Muscle layer of duodenum (tissue), 2 donors: ENCODE results near the gene LRP2.

Experiments used
- H3K27ac ChIP-seq: one replicate; pipeline ENCODE4 v1.7.0; 2013; ENCODE audit warnings: mild to moderate bottlenecking, low read length
- H3K27me3 ChIP-seq: one replicate; pipeline ENCODE4 v1.7.0; 2013; ENCODE audit warnings: low read depth, mild to moderate bottlenecking, control low read depth, low read length
- H3K36me3 ChIP-seq, 2 donors: one replicate each; pipeline ENCODE4 v1.7.0; 2013; ENCODE audit warnings: low read length in 2 of 2, control low read depth in 1 of 2, mild to moderate bottlenecking in 1 of 2; ENCODE audit not compliant: insufficient read depth in 2 of 2, control insufficient read depth in 1 of 2
- H3K4me1 ChIP-seq, 2 donors: one replicate each; pipeline ENCODE4 v1.7.0; 2013; ENCODE audit warnings: low read length in 2 of 2, mild to moderate bottlenecking in 2 of 2, control low read depth in 1 of 2, moderate library complexity in 1 of 2; ENCODE audit not compliant: insufficient read depth in 2 of 2, control insufficient read depth in 1 of 2
- H3K4me3 ChIP-seq, 2 donors: one replicate each; pipeline ENCODE4 v1.7.0; 2013; ENCODE audit warnings: low read length in 2 of 2, low read depth in 1 of 2, mild to moderate bottlenecking in 1 of 2
- H3K9me3 ChIP-seq, 2 donors: one replicate each; pipeline ENCODE4 v1.7.0; 2013; ENCODE audit warnings: low read length in 2 of 2, control low read depth in 1 of 2, mild to moderate bottlenecking in 1 of 2; ENCODE audit not compliant: control insufficient read depth in 1 of 2
- donor health status: healthy.

LRP2 gene

GRCh38 chr2:169260846-169261642 lies 101.3 kb downstream of the LRP2 start:
- Histone ChIP-seq H3K4me1 (no peaks in the 10 kb centered on the region), H3K4me3 (no peak overlapping the region), H3K27me3 (no peaks in the 10 kb centered on the region), H3K36me3 (no peaks in the 10 kb centered on the region), H3K27ac (no peak overlapping the region), H3K9me3 (no peaks in the 10 kb centered on the region)

GRCh38 chr2:169260246-169260645 lies 102.1 kb downstream of the LRP2 start:
- Histone ChIP-seq H3K36me3 (no peaks in the 10 kb centered on the region), H3K4me1 (no peaks in the 10 kb centered on the region), H3K4me3 (no peak overlapping the region), H3K9me3 (no peaks in the 10 kb centered on the region), H3K27me3 (no peaks in the 10 kb centered on the region), H3K27ac (no peak overlapping the region)

DNA sequence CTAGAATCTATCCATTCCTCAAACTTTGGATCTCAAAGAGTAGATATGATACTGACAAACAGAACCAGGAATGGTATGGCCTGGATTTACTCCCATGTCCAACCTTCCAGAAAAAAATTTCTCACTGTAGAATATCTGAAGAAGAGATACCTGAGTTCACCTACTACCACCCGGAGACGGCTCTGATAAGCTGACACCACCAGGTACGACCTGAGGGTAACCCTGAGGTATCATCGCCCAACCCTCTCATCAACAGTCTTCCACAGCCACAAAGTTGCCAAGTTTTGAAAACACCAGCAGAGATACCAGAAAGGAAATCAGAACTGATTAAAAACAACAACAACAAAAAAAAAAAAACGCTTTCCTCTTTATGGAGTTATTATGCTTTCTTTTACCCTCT lies 102.9 kb downstream of the LRP2 start:
- Histone ChIP-seq H3K9me3 (no peaks in the 10 kb centered on the region), H3K27me3 (no peaks in the 10 kb centered on the region), H3K36me3 (no peaks in the 10 kb centered on the region), H3K4me1 (no peaks in the 10 kb centered on the region), H3K4me3 (no peak overlapping the region), H3K27ac (no peak overlapping the region)

DNA sequence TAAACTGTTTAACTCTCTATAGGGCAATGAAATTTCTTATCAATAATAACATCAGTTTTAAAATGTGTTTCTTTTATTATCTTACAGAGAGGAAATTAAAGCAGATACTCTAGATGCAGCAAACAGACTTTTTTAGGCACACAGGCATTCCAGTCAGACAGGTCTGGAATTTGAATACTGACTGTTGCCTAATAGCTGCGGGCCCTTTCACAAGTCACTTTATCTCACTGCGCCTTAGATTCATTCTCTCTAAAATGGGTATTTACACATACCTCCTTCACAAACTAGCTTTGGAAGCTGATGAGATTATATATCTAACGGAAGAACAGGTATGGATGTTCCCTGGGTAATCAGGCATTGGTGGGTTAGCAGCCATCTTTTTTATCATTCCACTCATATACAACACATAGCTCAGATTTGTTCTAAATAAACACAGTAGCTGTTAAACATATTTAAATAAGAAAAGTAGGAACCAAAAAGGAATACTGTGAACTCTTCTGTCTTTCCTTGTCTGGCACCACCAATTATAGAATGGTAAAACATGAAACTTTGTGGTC lies 104.2 kb downstream of the LRP2 start:
- no peak overlapping the region for H3K27ac ChIP-seq
- H3K4me3 ChIP-seq, result no peak overlapping the region
- H3K9me3 ChIP-seq, result no peaks in the 10 kb centered on the region
- no peaks in the 10 kb centered on the region for H3K4me1 ChIP-seq
- H3K27me3 ChIP-seq, result no peaks in the 10 kb centered on the region
- no peaks in the 10 kb centered on the region for H3K36me3 ChIP-seq

DNA sequence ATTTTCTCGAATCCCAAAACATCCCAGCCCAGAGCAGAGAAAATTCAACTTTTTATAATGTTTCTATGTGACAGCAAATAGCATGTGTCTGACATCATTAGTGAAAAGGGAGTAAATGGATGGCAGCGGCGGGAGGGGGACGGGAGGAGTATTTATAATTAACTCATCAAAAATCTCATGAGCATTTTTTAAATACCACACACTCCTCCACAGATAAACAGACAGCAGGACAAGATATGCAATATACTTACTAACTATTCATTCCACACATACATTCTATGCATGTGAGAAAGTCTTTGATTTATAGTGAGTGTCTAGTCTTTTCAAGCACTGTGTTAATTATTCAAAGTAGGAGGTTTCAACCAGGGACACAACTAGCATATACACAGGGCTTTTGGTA lies 107.6 kb downstream of the LRP2 start:
- H3K9me3 ChIP-seq, result no peaks in the 10 kb centered on the region
- no peaks in the 10 kb centered on the region for H3K27me3 ChIP-seq
- H3K4me1 ChIP-seq, result no peaks in the 10 kb centered on the region
- no peak overlapping the region for H3K27ac ChIP-seq
- no peak overlapping the region for H3K4me3 ChIP-seq
- no peaks in the 10 kb centered on the region for H3K36me3 ChIP-seq

DNA sequence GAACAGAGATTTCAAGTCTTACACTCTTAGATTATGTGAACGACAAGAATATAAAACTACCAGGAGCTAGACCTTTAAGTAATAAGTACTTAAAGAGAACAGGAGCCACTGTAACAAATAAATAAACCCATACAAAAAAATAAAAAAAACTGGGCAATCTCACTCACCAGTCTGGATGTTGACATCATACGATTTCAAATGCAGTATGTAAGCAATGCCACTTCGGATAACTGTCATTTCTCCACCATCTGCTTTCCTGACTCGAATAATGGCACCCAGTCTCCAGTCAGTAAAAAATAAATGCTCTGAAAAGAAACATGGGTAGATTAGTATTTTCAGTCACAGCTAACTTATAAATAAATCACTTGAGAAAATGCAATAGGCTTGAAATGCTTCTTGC lies 115.1 kb downstream of the LRP2 start:
- no peaks in the 10 kb centered on the region for H3K27me3 ChIP-seq
- H3K4me3 ChIP-seq, result no peak overlapping the region
- H3K27ac ChIP-seq, result no peak overlapping the region
- H3K36me3 ChIP-seq, result no peaks in the 10 kb centered on the region
- no peaks in the 10 kb centered on the region for H3K4me1 ChIP-seq
- no peaks in the 10 kb centered on the region for H3K9me3 ChIP-seq

DNA sequence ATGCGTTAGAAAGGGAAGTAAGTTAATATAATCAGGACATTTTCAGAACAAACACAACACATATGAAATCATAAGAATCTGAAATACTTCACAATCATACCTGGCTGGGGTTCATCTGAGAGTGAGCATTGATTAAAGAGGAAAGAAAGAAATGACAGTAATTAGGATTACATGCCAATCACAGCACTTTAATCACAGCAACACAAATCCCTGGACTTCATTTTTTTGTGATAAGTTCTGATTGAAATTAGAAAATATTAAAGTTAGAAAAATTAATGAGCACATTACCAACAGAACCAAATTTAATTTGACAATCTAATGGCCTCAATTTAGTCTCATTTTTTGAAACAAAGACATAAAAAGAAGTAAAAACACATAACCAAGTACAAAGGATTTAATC lies 121.9 kb downstream of the LRP2 start:
- Histone ChIP-seq H3K27me3 (no peaks in the 10 kb centered on the region), H3K27ac (no peak overlapping the region), H3K9me3 (no peaks in the 10 kb centered on the region), H3K36me3 (no peaks in the 10 kb centered on the region), H3K4me1 (no peaks in the 10 kb centered on the region), H3K4me3 (no peak overlapping the region)

- Histone ChIP-seq H3K4me3 (no peak overlapping the region), H3K36me3 (no peaks in the 10 kb centered on the region), H3K9me3 (no peaks in the 10 kb centered on the region), H3K27ac (no peak overlapping the region), H3K4me1 (no peaks in the 10 kb centered on the region), H3K27me3 (no peaks in the 10 kb centered on the region)
These were observed 124.4 kb downstream of the LRP2 start for GRCh38 chr2:169237939-169238338.

- Histone ChIP-seq H3K4me3 (no peak overlapping the region), H3K27ac (no peak overlapping the region)
These were observed 125.0 kb downstream of the LRP2 start for GRCh38 chr2:169237286-169237685.

GRCh38 chr2:169232551-169233154 lies 129.7 kb downstream of the LRP2 start:
- no peaks in the 10 kb centered on the region for H3K27me3 ChIP-seq
- H3K4me3 ChIP-seq, result no peak overlapping the region
- H3K9me3 ChIP-seq, result no peaks in the 10 kb centered on the region
- H3K36me3 ChIP-seq, result no peaks in the 10 kb centered on the region
- H3K27ac ChIP-seq, result no peak overlapping the region
- H3K4me1 ChIP-seq, result no peaks in the 10 kb centered on the region

More at GRCh38 chr2:169237286-169237685, 125.0 kb downstream of the LRP2 start:
- no peaks in the 10 kb centered on the region for H3K36me3 ChIP-seq
- H3K9me3 ChIP-seq, result no peaks in the 10 kb centered on the region
- no peaks in the 10 kb centered on the region for H3K27me3 ChIP-seq
- H3K4me1 ChIP-seq, result no peaks in the 10 kb centered on the region

DNA sequence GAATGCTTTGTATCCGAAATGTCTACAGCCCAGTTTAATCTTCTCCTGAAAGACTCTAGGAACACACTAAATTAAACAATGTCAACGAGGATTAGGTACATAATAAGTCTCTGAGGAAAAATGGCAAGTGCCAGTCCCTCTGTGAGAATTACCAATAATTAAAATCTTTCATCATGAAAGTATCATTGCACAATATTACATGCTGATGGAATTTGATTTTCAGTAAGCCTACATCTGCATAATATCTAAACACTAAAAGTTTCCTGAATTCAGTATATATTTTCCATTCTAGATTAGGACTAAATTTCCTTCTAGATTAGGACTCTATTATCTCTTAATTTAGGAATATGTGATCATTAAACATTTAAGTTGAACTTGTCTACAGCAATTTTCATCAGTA lies 132.1 kb downstream of the LRP2 start:
- H3K36me3 ChIP-seq, result no peaks in the 10 kb centered on the region
- H3K27ac ChIP-seq, result no peak overlapping the region
- no peaks in the 10 kb centered on the region for H3K9me3 ChIP-seq
- no peaks in the 10 kb centered on the region for H3K27me3 ChIP-seq
- no peaks in the 10 kb centered on the region for H3K4me1 ChIP-seq
- no peak overlapping the region for H3K4me3 ChIP-seq
